ELF-1 (cell line): ENCODE data around the gene SERPINB13.

Experiments
- DNase-seq: peaks from one replicate; pipeline ENCODE4 v3.0.0-alpha.2; 2016; ENCODE audit warnings: low read depth, low spot score

SERPINB13 gene

DNA sequence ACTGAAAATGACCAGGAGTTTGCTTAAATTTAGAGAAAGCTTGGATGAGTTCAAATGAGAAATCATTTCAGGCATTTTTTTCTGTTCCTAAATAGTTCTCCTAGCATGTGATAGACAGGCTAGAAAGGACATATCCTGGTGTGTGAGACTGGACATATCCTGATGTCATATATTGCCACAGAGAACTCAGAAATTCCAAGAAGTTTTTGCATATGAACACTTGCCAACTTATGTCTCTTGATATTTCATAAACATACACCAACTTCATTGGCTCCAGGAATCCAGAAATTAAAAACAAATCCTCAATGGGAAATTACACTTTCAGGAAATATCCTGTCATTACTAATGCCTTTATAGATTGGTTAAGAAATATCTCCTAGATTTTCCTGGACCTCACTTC lies 59.8 kb downstream of the SERPINB13 start:
- DNase-seq, result no peak

DNA sequence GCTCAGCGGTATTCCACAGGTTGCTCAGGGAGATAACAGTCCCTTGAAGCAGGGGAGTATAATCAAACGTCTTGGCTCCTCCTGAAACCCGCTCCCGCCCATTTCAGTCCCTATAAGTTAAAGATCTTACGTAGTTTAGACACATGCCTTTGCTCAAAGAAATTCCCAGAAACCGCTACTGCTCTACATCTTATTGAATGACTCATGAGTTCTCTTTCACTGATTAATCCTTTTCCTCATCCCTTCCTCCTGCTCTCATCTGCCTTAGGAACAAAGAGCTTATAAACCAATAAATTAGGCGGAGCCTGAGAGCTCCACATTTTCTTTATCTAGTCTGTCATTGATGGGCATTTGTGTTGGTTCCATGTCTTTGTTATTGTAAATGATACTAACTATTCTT lies 61.1 kb downstream of the SERPINB13 start:
- DNase-seq, result no peak
